Transverse colon (tissue), 4 donors: ENCODE data around the gene DHH. TPM values are rescaled to one million over a fixed set of nuclear protein-coding genes. Genes with fewer than 3 reads are reported as not detected.

Experiments used
- DNase-seq: peaks from one replicate; pipeline ENCODE4 v3.0.0-alpha.2; 2019
- H3K27ac ChIP-seq, 4 donors: fragments of 200-600 bp; sonication (generic); 2 replicates each; pipeline ENCODE4 v1.5.1; 2016 to 2018; ENCODE audit warnings: inconsistent platforms in 4 of 4
- H3K27me3 ChIP-seq: fragments of 200-600 bp; sonication (generic); 2 replicates; pipeline ENCODE4 v1.5.1; 2017; ENCODE audit warnings: inconsistent platforms
- H3K36me3 ChIP-seq, 4 donors: fragments of 200-600 bp; sonication (generic); 2 replicates each; pipeline ENCODE4 v1.5.1; 2017 to 2019; ENCODE audit warnings: inconsistent platforms in 4 of 4
- H3K4me1 ChIP-seq, 4 donors: fragments of 200-600 bp; sonication (generic); 2 replicates each; pipeline ENCODE4 v1.5.1; 2017 to 2020; ENCODE audit warnings: inconsistent platforms in 4 of 4
- H3K4me3 ChIP-seq, 4 donors: fragments of 200-600 bp; sonication (generic); 1 replicate in 1 of 4; 2 replicates in 3 of 4; pipeline versions ENCODE4 v1.5.1 to v1.6.1; 2017 to 2019; ENCODE audit warnings: inconsistent platforms in 4 of 4
- H3K9me3 ChIP-seq, 2 donors: fragments of 200-600 bp; sonication (generic); 2 replicates each; pipeline ENCODE4 v1.5.1; 2017 to 2019; ENCODE audit warnings: inconsistent platforms in 2 of 2
- CTCF ChIP-seq, 5 experiments: fragments of 200-600 bp in 3 of 5; fragments of 450-650 bp in 2 of 5; sonication (generic) in 3 of 5; IDR thresholded peaks; 1 replicate in 2 of 5; 2 replicates in 3 of 5; pipeline ENCODE4 v1.5.1; 2016 to 2017; ENCODE audit warnings: antibody characterized with exemption in 5 of 5, inconsistent platforms in 3 of 5, mild to moderate bottlenecking in 2 of 5, moderate library complexity in 1 of 5
- EP300 ChIP-seq: sonication (generic); formaldehyde crosslinking; IDR thresholded peaks from one replicate; pipeline ENCODE4 v1.6.1; 2017; ENCODE audit warnings: antibody characterized with exemption, low read depth
- POLR2A ChIP-seq: fragments of 450-650 bp; IDR thresholded peaks from one replicate; pipeline ENCODE4 v1.6.1; 2016; ENCODE audit warnings: antibody characterized with exemption, mild to moderate bottlenecking, moderate library complexity
- POLR2AphosphoS5 ChIP-seq, 3 donors: sonication (generic); formaldehyde crosslinking; IDR thresholded peaks; one replicate each; pipeline ENCODE4 v1.6.1; 2016; ENCODE audit warnings: antibody characterized with exemption in 3 of 3
- WGBS, 2 donors: methylation state at CpG; one replicate each; pipeline ENCODE4 v1.1.5; 2018; ENCODE audit warnings: low coverage in 1 of 2; 5-methylcytosine and 5-hydroxymethylcytosine counted together
- in situ Hi-C, 4 donors: fragments of 200-750 bp; cut with MboI; loops; one replicate each; pipeline versions ENCODE4 v1.15.0 to v1.15.1; 2017; ENCODE audit warnings: low sequenced_read_pairs in 3 of 4, low pct_ligation_motif_present in 1 of 4, low pct_unique_long_range_greater_than_20kb in 1 of 4
- intact Hi-C: fragments of 100-400 bp; cut with DNase I; formaldehyde crosslinking; loops from one replicate; pipeline ENCODE4 v1.15.1; 2023; ENCODE audit warnings: low total_unique reads
- total RNA-seq, 4 donors: library from RNA; depleted of rRNA; stranded (reverse); fragments of >200 nt; gene quantifications; one replicate each; pipeline ENCODE4 v1.1.0, GENCODE V29; 2016

The DHH gene
- total RNA-seq, 4 donors from 2014 or later: 0.27 to 0.32 TPM; not detected in 2

GRCh38 chr12:49061157-49061650, 33.4 kb downstream of the DHH start:
- DNase-seq: no peak
- intact Hi-C loops (loop anchor here (10.0 kb wide), 1 partner anchor 64 kb away; no protein-coding TSS in a partner anchor), in situ Hi-C loops (loop anchor here in 2 of 4 donors (10.0 kb wide), 2 partner anchors 64 to 174 kb away; no protein-coding TSS in a partner anchor)
- no peaks in the 10 kb centered on the region for H3K36me3 ChIP-seq
- H3K4me3 ChIP-seq: peak overlapping the region; percentile 82 to 91 (median 89)
- no peaks in the 10 kb centered on the region for H3K9me3 ChIP-seq
- WGBS, 2 donors: 4 to 73% methylated on average over 1 to 16 of the region's 16 CpGs
- TF ChIP-seq EP300 (no peak), CTCF (IDR thresholded peaks at IDR 0.05) (no peak), POLR2AphosphoS5 (IDR thresholded peaks at IDR 0.05) (no peak), POLR2A (no peak)
- H3K4me1 ChIP-seq: peaks cover 23 to 36% (median 31%) of the 10 kb centered on the region in 4 donors
- peak overlapping the region; percentile 96 to 98 (median 96) for H3K27ac ChIP-seq
- H3K27me3 ChIP-seq: no peaks in the 10 kb centered on the region

GRCh38 chr12:49060237-49061156, 34.1 kb downstream of the DHH start, which contains the start of gene KMT2D:
KMT2D (minus strand) TSS chr12:49060794; CDS start chr12:49055324, 5,470 bp downstream.
- WGBS, 2 donors: 0% methylated on average over 56 of the region's 74 CpGs; no CpG with 5 or more reads in 1 of the 2 donors
- Histone ChIP-seq H3K4me1 (peaks cover 28 to 43% (median 38%) of the 10 kb centered on the region in 4 donors), H3K9me3 (no peaks in the 10 kb centered on the region), H3K36me3 (no peaks in the 10 kb centered on the region), H3K4me3 (peak within 1 kb of the TSS; percentile 82 to 91 (median 89)), H3K27me3 (no peaks in the 10 kb centered on the region), H3K27ac (peak within 1 kb of the TSS; percentile 96 to 98 (median 96))
- no peak for TF ChIP-seq EP300
- peak; percentile 77 to 88 (median 79) for TF ChIP-seq POLR2AphosphoS5 (IDR thresholded peaks at IDR 0.05)
- peak; percentile 71 for TF ChIP-seq POLR2A
- peak in 4 of 5 experiments; percentile 40 to 92 (median 66) for TF ChIP-seq CTCF (IDR thresholded peaks at IDR 0.05)
- DNase-seq: peak; percentile 91
- intact Hi-C loops: loop anchor here (10.0 kb wide), 1 partner anchor 64 kb away; no protein-coding TSS in a partner anchor
- in situ Hi-C loops: loop anchor here in 2 of 4 donors (10.0 kb wide), 2 partner anchors 64 to 174 kb away; no protein-coding TSS in a partner anchor

- H3K4me3 ChIP-seq: peak overlapping the region; percentile 82 to 91 (median 89)
- in situ Hi-C loops: loop anchor here in 2 of 4 donors (10.0 kb wide), 2 partner anchors 65 to 175 kb away; no protein-coding TSS in a partner anchor
- intact Hi-C loops: loop anchor here (10.0 kb wide), 1 partner anchor 65 kb away; no protein-coding TSS in a partner anchor
- H3K4me1 ChIP-seq: peaks cover 34 to 47% (median 43%) of the 10 kb centered on the region in 4 donors
- no peaks in the 10 kb centered on the region for H3K9me3 ChIP-seq
- no peaks in the 10 kb centered on the region for H3K36me3 ChIP-seq
- peak; percentile 26 for DNase-seq
- no peaks in the 10 kb centered on the region for H3K27me3 ChIP-seq
- TF ChIP-seq EP300: no peak
- no peak for TF ChIP-seq CTCF (IDR thresholded peaks at IDR 0.05)
- TF ChIP-seq POLR2A: no peak
- no peak for TF ChIP-seq POLR2AphosphoS5 (IDR thresholded peaks at IDR 0.05)
- 0% methylated on average over 53 of the region's 70 CpGs; no CpG with 5 or more reads in 1 of the 2 donors for WGBS, 2 donors
- peak overlapping the region; percentile 96 to 98 (median 96) for H3K27ac ChIP-seq
Measured at GRCh38 chr12:49059299-49060171, 35.1 kb downstream of the DHH start.
